Erythroblast (primary cell): ENCODE data around the gene SRSF10.

Experiments
- DNase-seq, 2 experiments: peaks; one replicate each; lab custom pipeline; 2025; lab: John Stamatoyannopoulos, UW
- GATA1 ChIP-seq: IDR thresholded peaks from 2 replicates; pipeline ENCODE4 v1.6.1; 2011; ENCODE audit warnings: low read depth, mild to moderate bottlenecking, control low read depth, low read length, moderate library complexity
- POLR2A ChIP-seq: IDR thresholded peaks from 2 replicates; pipeline ENCODE4 v1.6.1; 2011; ENCODE audit warnings: mild to moderate bottlenecking, low read length

The SRSF10 gene

GRCh38 chr1:23978805-23979204 lies 1.3 kb downstream of the SRSF10 start:
- TF ChIP-seq GATA1 = no peak
- TF ChIP-seq POLR2A = no peak

DNA sequence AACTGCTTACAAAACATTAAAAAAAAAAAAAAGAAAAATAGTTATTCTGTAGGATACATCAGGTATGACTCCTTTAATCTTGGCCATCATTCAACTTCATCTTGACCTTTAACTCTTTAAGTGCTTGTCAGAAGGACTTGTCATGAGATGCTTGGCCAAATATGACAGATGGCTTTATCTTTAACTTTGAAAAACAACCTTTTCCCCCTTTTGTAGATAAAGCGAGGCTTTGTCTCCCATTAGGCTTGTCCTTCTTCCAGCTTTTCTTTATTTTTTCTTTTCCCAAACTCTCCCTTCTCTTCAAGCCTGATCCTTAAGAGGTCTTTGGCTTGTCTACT lies 2.3 kb downstream of the SRSF10 start:
- DNase-seq = peak; percentile 55 to 77
- TF ChIP-seq GATA1 (no peak), POLR2A (no peak)

More at GRCh38 chr1:23978805-23979204, 1.3 kb downstream of the SRSF10 start:
- peak in 1 of 2 experiments; percentile 53 for DNase-seq

GRCh38 chr1:23977187-23977853 lies 2.8 kb downstream of the SRSF10 start:
- DNase-seq = no peak
- TF ChIP-seq POLR2A (no peak), GATA1 (no peak)

- no peak for DNase-seq
- TF ChIP-seq POLR2A (no peak), GATA1 (no peak)
Measured at GRCh38 chr1:23967871-23968270, 12.3 kb downstream of the SRSF10 start.

DNA sequence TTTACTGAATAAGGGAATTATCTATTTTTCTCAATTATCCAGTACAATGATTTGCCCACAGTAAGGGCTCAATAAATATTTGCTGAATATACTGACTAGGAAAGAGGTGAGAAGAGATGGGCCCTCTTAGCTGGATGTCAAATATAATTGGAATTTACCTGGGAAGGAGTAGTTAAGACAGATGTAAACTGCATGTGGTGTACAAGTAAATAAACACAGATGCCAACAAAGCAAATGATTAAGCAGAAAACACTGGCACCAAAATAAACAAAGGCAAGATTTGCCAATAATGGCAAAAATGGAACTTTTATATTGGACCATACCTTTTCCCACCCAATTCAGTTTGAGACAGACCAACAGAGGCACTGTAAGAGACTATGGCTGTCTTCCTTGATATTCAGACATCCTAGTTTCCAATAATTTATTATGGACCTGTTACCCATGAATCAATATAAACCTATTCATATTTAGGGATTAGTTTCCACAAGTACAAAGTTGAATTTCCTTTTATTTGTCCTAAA lies 13.1 kb downstream of the SRSF10 start:
- DNase-seq = no peak
- TF ChIP-seq POLR2A (no peak), GATA1 (no peak)

DNA sequence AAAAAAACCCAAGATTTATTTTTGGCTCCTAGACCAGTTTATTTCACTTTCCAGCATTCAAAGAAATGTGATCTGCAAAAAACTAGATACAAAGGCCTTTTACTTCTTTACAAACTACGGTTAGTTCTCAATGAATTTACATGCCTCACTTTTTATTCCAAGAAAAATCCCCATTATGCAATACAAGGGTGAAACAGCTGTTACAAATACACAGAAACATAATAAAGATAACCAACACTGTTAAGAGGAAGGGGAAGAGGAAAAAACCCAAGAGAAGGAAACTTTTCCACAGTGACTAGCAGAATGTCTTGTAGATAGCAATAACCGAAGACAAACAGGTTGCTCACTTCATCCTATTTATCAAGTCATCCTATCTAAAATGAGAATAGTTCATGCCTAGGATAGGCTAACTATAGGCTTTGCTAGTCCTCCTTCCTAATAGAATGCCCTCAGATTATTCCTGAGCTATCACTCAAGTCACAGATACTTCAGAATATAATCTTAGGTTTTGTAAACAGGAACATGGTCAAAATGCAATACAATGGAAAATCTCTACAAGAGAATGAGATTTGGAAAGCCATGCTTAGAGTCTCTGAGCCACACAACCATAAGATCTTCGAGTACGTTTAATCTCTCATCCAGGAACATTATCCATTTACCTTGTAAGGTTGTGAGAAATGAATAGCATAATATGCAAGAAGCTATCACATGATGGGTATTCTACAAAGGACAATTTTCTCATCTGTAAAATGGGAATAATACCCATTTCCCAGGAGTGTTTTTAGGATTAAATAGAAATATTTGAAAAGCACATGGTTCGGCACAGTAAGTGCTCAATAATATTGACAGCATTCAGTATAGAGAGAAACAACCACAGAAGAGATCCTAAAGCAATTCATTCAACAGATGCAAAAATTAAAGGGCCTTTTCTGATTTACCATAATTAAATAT lies 15.1 kb downstream of the SRSF10 start:
- no peak for TF ChIP-seq POLR2A
- TF ChIP-seq GATA1 = no peak
- DNase-seq = no peak

GRCh38 chr1:23964235-23964668 lies 15.9 kb downstream of the SRSF10 start:
- TF ChIP-seq POLR2A (no peak), GATA1 (no peak)
- no peak for DNase-seq

- no peak for DNase-seq
- TF ChIP-seq GATA1 (no peak), POLR2A (peak; percentile 59)
Measured at GRCh38 chr1:23963617-23964234, 16.4 kb downstream of the SRSF10 start.

DNA sequence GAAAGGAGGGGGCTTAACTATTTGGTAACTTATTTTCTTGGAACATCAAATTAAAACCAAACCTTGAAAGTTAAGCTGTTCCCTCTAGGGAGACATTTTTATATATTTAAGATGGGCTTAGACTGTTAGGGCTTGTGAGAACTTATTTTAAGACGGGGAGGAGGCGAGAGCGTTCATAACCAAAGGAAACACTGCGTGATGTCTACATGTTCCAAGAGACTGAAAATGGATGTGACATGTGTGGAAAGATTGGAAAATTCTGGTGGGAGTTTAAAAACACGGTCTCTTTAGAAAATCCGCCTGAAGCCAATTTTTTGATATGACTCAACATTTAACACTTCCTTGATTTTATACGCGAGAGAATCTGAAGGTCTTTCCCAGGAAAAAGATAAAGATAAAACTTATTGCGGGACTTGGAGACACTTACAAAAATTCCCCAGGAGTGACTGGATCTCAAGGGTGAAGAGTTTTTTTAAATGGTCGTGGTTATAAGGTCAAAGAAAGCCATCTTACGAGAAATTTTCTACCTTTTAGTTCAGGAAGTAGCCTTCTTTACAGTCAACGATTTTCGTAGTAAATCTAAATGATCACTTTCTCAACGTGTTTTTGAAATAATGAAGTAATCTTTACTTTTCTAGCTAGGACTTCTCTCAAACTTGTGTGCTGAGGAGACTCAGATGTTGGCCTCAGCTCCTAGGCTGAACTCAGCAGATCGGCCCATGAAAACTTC lies 19.7 kb downstream of the SRSF10 start:
- TF ChIP-seq GATA1 = no peak
- no peak for TF ChIP-seq POLR2A
- no peak for DNase-seq

DNA sequence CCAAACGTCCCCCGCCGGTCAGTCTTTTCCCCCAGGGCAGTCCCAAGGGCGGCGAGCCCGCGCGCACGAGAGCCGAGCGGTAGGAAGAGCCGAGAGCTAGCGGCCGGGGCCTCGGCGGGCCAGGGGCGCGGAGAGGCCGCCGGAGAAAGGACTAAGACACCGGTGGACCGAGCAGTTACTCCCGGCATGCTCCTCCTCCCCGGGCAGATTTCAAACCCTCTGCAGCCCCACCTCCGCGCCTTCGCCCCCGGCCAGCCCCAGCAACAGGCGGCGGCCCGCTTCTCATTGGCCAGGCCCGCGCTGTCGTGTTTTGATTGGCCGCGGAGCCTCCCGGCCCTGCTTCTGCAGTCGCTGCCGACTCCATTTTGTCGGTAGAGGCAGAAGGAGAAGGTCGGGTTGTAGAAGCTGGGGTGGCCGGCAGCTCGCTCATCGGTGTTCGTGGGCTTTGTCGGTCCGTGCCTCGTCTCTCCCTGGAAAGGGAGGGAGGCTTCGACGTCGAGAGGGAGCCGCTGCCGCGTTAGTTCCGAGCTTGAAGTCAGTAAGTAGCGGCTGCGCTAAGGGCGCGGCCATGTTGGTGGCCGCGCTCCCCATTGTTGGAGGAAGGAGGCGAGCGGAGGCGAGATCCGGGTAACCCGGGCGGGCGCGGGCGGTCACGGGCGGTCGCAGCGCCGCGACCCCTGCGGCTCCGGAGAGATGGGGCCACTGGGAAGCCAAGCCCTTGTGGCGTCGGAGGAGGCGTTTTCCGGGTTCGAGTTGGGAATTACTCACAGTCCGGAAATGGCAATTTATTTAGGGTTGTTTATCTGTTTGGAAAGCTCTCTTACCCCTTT lies 20.5 kb downstream of the SRSF10 start, which contains the start of gene PNRC2:
Gene PNRC2 (plus strand): TSS at position 368 of the 830 bp plus-strand sequence. CDS start 1,630 bp downstream, outside the sequence.
- DNase-seq = peak; percentile 96 to 98
- TF ChIP-seq GATA1 = no peak
- TF ChIP-seq POLR2A = peak; percentile 98

GRCh38 chr1:23958810-23959460 lies 21.2 kb downstream of the SRSF10 start:
- DNase-seq = peak; percentile 95 to 97
- TF ChIP-seq POLR2A (no peak), GATA1 (no peak)

GRCh38 chr1:23958040-23958809 lies 21.9 kb downstream of the SRSF10 start:
- peak in 1 of 2 experiments; percentile 34 for DNase-seq
